NCI-H2107 treated with DMSO at 0.1 percent for 48 hours (cell line): ENCODE results near the gene DEPP1.

Experiments used
- DNase-seq: peaks from one replicate; lab custom pipeline; 2025; ENCODE audit not compliant: unreplicated experiment; lab: John Stamatoyannopoulos, UW

DEPP1 gene

DNA sequence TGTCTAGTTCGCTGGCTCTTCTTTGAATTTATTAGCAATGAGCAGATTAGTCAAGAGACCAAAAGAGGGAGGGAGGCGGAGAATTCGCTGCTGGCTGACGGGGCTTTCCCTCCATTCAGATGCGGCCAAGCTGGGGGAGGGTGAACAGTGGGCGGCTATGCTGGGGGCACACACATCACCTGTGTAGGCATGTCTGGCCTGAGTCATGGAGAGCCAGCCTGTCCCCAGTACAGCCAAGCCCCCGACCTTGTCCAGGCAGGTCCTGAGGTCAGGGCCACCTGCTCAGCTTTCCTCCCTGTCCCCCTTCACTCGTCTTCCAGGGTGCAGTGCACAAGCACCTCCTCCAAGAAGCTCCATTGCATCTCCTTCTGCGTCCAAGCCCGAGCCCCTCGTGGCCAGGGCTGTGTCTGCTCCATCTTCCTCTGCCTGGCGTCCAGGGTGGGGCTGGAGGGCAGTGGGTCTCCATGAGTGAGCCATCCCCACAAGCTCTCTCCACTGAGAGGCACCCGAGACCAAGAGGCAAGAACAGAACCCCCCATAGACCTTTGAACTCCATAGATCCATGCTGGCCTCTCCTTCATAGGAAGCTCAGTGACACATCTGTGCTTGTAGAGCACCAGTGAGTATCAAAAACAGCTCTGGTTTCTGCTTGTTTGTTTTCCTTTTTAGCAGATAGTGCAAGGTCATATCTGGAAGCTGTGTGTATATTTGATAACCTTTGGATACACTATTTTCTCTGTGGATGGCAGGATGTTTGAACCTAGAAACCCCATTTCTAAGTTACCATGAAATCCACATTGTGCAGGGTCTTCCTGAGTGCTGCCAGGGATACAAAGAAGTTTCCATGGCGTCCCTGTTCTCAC lies 1.9 kb upstream of the DEPP1 start:
- no peak for DNase-seq

- DNase-seq, result no peak
Measured at GRCh38 chr10:44979281-44980191, 927 bp upstream of the DEPP1 start.

DNA sequence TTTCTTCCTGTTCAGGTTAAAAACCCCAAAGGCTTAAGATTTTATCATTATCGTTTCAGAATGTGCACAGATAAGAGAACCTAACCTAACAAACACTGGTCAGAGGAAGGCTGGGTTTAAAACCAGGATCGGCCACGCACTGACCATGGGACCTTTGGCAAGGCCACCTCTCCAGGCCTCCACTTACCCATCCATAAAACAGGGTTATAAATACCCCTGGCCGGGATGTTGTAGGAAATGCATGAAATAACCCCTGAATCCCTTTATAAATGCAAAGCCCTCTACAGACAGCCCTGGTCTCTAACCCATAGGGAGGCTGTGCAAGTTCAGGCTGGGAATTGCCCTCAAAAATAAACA lies 418 bp downstream of the DEPP1 start:
- DNase-seq, result no peak

DNA sequence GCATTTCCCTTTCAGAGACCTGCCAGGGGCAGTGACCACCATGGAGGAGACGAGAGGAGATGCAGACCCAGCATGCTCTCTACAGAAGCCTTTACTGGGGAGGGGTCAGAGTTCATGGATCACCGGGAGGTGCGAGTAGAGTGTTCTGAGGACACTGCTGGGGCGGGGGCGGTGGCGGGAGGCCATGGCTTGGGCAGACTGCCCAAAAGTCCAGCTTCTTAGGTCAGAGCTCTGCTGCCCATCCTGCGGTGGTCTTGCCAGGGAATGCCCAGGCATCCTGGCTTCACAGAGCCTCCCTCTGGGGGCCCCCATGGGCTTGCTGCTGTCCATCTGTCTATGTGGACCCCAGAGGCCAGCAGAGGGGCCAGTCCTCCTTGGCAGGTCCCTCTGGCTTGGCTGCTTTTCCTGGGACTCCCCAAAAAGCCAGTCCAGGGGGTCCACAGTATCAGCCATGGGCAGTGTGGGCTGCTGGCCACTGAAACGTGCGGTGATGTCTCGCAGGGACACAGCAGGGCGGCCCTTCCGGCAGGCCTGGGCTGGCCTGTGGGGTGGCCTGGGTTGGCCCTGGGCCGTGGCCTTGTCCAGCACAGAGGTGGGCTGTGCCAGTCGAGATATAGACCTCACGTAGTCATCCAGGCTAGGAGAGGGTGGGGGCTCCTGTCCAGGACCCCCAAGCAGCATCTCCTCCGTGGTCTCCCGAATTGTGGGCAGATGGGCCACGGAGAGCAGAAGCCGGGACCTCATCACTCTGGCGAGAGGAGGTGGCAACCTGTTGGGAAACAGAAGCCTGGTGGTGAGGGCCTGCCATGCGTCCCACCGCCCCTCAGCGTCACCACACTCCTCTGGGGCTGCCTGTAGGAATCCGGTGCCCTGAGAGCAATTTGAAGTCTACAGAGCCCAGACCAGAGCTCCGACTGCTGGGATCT lies 1.1 kb downstream of the DEPP1 start:
- no peak for DNase-seq

GRCh38 chr10:44976352-44977198 lies 2.0 kb downstream of the DEPP1 start:
- no peak for DNase-seq

DNA sequence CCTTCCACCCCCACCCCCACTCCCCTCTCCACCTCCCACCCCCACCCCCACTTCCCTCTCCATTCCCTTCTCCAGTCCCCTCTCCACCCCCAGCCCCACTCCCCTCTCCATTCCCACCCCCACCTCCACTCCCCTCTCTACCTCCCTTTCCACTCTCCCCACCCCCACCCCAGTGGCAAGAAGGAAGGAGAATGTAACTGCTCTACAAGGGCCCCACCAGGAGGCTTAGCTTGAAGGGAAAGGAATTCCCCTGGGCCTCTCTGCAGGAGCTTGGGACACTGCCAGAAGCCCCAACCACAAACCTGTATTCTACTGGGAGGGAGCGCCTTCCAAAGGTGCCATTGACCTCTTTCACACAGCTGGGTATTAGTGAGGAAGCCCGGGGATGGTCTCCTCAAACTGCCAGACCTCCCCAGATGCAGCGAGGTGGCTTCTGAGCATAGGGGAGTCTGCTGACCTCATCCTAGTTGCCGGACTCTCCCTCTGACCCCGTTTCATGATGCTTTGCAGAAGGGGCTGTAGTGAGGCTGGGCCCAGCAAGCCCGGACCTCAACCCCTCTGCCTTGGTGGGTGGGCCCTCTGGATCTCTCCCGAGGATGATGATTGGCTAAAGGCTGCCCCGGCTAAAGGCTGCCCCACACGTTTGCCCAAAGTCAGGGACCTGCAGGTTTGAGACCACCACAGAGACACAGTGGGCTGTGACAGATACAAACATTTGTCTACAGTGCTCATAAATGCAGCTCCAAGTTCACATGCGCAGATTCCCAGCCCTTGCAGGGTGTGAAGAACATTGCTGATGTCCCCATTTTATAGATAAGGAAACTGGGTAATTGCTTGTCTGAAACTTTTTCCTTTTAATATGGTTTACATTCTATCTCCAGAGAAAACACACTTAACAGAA lies 2.9 kb downstream of the DEPP1 start:
- peak; percentile 75 for DNase-seq

- no peak for DNase-seq
Measured at GRCh38 chr10:44974628-44975430, 3.8 kb downstream of the DEPP1 start.

DNA sequence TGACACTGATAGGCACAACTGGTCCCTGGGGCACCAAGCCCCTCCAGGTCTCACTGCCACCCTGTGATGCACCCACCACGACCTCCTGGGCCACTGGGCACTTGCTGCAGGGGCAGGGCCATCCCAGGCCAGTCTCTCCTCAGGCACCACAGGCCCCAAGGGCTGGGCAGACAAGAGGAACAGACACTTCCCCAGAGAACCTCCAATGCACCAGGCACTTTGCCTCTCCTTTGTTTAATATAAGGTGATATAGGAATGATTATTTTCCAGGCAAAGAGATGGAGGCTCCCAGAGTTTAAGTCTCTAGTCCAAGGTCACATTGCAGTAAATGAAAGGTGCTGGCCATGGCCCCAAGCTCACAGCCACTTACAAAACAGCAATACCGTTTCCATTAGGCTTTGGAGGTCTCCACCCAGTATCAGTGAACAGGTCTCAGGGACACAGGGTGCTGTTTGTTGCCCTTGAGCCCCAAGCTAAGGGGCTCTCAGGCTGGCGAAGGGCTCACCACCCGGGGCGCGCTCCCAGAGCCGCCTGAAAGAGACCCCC lies 4.5 kb downstream of the DEPP1 start:
- DNase-seq, result no peak

GRCh38 chr10:44973323-44974081 lies 5.1 kb downstream of the DEPP1 start:
- peak; percentile 56 for DNase-seq

DNA sequence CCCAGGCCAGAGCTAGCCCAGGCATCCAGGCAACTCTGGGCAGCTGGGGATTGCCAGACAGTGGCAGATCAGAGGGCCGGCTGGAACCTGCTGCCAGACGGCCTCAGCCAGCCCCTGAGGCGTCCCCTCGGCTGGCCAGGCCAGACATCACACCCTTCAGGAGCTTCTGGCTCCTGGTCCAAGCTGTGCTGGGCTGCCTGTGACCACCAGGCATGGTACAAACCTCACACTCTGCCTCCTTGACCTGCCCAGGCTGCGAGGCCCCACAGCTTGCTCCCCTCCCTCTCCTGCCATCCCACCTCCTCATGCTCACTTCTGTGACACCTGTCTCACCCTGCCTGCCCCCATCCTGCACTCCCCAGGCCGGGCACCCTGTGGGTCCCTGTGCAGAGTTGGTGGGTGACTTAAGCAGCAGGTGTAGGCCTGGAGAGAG lies 5.7 kb downstream of the DEPP1 start:
- DNase-seq, result no peak

DNA sequence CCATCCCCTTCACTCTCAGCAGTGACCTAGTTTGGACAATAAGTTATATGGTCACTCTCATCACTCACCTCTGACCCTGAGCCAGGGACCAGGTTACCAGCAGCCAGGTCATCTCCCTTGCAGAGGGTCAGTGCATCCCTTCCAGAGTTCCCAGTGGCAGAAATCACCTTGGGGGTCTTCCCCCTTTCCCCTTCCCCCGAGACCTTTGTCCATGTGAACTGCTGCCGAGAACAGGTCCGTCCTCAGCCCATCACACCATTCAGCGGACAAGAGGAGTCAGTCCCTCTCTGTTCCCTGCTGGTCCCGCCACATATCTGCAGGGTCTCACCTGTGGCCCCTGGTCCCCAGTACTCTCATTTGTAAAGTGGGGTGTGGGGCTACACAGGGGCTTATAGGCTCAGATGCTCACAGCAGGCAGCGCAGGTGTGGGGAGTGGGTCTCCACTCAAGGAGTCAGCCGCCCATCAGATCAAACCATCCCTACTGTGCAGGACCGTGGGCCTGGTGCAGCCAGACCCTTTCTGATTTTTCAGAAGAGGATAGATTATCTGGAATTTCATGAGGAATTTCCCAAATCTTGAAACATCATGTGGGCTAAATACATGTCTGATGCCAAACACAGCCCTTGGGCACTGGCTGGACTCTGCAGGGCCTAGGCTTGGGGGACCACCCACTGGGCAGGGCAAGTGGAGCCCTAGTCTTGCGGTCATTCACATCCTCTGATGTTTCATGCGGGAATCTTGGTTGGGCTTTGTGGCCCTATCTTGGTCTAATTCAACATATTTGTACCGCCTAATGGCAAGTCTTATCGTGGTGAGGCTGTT lies 6.5 kb downstream of the DEPP1 start:
- DNase-seq, result no peak

- no peak for DNase-seq
Measured at GRCh38 chr10:44971434-44971833, 7.2 kb downstream of the DEPP1 start.

DNA sequence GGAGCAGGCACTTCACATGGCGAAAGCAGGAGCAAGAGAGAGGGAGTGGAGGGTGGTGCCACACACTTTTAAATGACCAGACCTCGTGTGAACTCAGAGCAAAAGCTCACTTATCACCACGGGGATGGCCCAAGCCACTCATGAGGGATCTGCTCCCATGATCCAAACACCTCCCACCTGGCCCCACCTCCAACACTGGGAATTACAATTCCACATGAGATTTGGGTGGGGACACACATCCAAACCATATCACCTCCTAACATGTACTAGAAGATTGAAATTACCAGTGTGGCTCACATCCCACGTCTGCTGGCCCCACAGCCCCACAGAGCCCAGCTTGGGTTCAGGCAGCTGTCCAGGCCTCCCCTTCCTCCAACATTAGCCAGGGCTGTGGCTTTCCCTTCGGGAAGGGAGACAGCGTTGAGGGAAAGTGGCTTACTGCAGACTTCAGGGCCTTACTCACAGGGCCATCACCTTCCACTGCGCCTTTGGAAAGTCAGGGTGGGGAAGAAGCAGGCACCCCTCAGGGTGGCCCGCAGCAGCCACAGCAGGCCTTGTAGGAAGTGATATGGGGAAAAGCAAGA lies 7.7 kb downstream of the DEPP1 start:
- DNase-seq, result no peak

DNA sequence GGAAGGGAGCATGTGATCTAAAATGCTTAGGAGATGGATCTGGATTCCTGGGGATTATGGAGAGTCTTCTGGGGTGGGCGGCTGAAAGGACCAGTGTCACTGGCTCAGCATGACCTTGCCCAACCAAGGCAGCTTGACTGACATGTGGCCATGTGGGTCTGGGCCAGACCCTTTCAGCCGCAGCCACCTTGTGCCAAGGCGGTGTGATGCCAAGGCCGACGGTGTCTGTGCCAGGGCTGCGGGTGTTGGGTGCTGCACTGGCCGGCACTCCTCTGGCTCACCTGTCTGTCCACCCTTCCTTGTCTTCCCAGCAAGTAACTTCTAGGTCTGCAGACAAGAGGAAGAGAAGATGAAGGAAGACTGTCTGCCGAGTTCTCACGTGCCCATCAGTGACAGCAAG lies 8.8 kb downstream of the DEPP1 start:
- no peak for DNase-seq

DNA sequence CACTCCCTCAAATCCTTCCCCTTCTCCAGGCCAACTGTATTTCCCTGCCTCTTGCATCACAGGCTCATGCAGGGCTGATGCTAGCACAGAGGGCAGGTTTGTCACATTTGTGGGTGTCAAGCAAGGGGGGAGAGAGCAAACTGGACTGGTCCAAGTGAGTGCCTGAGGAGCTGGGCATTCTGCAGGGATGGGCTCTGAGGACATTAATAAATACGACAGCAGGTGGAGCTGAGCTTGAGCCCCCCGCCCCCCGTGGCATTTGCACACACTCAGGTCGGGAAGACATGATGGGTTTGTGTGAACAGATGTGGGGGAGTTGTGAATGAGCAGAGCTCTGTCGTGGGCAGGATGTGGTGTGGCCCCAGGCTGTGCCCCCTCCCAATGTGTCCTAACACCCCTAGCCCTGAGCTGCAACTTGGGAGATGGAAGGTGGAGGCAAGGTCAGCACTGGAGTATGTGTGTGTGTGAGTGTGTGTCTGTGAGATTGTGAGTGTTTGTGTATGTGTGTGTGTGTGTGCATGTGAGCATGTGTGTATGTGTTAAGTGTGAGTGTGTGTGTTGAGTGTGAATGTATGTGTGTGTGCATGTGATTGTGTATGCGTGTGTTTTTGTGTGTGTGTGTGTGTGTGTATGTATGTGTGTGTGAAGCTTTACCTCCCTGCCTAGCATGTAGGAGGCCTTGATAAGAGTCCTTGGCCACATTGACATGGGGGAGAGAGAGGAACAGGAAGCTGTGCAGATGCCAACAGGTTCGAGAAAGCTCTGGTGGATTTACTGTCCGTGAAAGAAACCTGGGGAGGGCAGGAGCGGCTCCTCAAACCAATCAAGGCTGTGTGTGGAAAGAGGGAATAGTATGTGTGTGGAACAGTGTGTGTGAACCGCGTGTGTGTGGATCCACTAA lies 9.9 kb downstream of the DEPP1 start:
- no peak for DNase-seq
